ENCODE data around the gene SLC6A20. TPM values are rescaled to one million over a fixed set of nuclear protein-coding genes. Genes with fewer than 3 reads are reported as not detected.
"Not testable (repeated sequence)": the region's sequence is repeated elsewhere in the genome, so short reads cannot be mapped to it uniquely, and the experiment has no call there.

Gene SLC6A20
- total RNA-seq, 2 experiments from 2014 or later, result not detected

DNA sequence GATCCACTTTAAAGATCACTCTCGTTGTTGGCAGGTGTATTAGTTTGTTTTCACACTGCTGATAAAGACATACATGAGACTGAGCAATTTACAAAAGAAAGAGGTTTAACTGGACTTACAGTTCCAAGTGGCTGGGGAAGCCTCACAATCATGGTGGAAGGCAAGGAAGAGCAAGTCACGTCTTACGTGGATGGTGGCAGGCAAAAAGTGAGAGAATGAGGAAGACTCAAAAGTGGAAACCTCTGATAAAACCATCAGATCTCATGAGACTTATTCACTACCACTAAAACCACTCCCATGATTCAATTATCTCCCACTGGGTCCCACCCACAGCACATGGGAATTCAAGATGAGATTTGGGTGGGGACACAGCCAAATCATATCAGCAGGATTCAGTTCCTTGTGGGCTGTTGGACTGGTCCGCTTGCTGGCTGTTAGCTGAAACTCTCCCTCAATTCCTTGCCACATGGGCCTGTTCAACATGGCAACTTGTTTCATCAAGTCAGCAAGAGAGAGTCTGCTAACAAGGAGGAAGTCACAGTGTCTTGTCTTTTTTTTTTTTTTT lies 47.2 kb downstream of the SLC6A20 start:
- POLR2A ChIA-PET, result not testable (repeated sequence)
- peak overlapping the region; percentile 18 for H3K27ac Mint-ChIP-seq

GRCh38 chr3:45748068-45748467 lies 48.3 kb downstream of the SLC6A20 start:
- Mint-ChIP-seq H3K36me3 (ENCODE audit: low read depth) (peaks cover 40% of the 10 kb centered on the region), H3K4me1 (ENCODE audit: low read depth) (peaks cover 2% of the 10 kb centered on the region), H3K4me3 (no peak overlapping the region), H3K9me3 (ENCODE audit: insufficient read depth) (no peaks in the 10 kb centered on the region), H3K27me3 (ENCODE audit: low read depth) (no peaks in the 10 kb centered on the region), H3K27ac (no peak overlapping the region)
- ChIA-PET POLR2A (no interaction called here), CTCF (interaction anchor here (1.0 to 2.1 kb wide), 2 partner anchors 88 to 181 kb away, joined by 3 to 5 read pairs; no protein-coding TSS in a partner anchor)
- ATAC-seq (no peak), DNase-seq (no peak)

More for the DNA sequence above, 47.2 kb downstream of the SLC6A20 start:
- DNase-seq; H3K4me3 Mint-ChIP-seq; H3K27me3 Mint-ChIP-seq (ENCODE audit: low read depth); H3K4me1 Mint-ChIP-seq (ENCODE audit: low read depth); H3K9me3 Mint-ChIP-seq (ENCODE audit: insufficient read depth); ATAC-seq: not testable (repeated sequence)
- CTCF ChIA-PET, result interaction anchor here (1.8 to 2.1 kb wide), 3 partner anchors 11 to 180 kb away, joined by 4 to 5 read pairs (median 4); no protein-coding TSS in a partner anchor
- H3K36me3 Mint-ChIP-seq (ENCODE audit: low read depth), result peaks cover 32% of the 10 kb centered on the region

DNA sequence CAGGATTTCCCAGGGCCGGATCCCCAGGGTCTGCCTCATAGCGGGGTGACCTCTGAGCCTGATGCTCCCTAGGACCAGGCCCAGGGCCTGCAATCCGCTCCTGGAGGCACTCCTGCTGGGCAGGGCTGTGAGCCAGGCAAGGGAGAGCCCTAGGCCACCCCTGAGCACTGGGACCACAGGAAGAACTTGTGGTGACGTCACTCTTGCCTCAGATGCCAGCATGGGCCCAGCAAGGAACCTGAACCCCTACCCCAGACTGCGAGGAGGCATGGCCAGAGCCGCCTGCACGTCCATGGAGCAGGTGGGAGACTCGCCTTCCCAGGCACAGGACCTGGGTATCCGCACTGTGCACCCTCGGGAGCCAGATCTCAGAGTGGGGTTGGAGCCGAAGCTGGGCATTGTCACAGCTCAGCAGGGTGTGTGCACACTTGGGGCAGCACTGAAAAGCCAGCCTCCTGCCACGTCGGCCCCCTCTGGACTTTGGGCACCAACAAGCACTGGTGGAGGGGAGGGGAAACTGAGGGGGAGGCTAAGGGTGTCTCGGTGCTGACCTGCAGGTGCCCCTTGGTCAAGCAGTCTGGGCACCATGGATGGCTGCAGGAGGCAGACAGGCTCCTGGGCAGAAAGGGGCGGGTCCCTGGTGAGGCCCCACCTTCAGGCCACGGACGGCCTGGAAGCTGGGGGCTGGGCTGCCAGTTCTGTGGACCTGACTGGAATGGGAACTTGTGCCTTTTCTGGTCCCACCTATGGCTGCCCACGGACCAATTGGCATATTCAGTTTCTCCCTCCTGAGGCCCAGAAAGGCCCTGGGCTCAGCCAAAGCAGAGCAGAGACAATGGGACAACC lies 49.3 kb downstream of the SLC6A20 start:
- Mint-ChIP-seq H3K27me3 (ENCODE audit: low read depth) (no peaks in the 10 kb centered on the region), H3K27ac (no peak overlapping the region), H3K4me3 (no peak overlapping the region), H3K9me3 (ENCODE audit: insufficient read depth) (no peaks in the 10 kb centered on the region), H3K36me3 (ENCODE audit: low read depth) (peaks cover 48% of the 10 kb centered on the region), H3K4me1 (ENCODE audit: low read depth) (peaks cover 9% of the 10 kb centered on the region)
- ATAC-seq (peak; percentile 23), DNase-seq (no peak)
- POLR2A ChIA-PET, result no interaction called here
- CTCF ChIA-PET, result no interaction called here

DNA sequence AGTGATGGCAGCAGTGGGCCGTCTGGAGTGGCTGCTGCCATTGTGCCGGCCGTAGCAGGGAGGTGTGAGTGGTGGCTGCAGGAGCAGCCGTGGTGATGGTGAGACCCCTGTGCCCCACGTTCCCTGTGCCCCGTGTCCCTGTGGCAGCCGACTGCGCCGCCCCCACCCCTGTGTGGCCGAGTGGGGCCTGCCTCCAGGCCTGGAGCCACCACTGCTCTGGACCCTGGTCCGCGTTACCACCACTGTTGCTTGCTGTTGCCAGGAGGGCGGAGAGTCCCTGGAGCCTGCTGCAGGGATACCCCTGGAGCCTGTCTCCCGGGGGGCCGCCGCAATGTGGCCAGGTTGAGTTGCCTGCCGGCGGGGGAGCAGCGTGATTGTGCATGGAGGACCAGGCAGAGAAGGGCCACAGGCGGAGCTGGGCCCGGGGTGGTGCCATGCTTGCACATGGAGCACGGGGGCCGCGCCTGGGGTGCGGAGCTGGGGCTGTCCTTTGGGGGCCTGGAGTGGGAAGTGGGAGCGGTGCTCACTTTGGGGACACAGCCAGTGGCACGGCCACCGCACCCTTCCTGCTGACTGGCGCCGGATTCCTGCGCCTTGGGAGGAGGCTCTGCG lies 50.1 kb downstream of the SLC6A20 start:
- H3K9me3 Mint-ChIP-seq (ENCODE audit: insufficient read depth), result no peaks in the 10 kb centered on the region
- peaks cover 16% of the 10 kb centered on the region for H3K4me1 Mint-ChIP-seq (ENCODE audit: low read depth)
- H3K36me3 Mint-ChIP-seq (ENCODE audit: low read depth), result peaks cover 53% of the 10 kb centered on the region
- DNase-seq, result no peak
- no peaks in the 10 kb centered on the region for H3K27me3 Mint-ChIP-seq (ENCODE audit: low read depth)
- ATAC-seq, result no peak
- H3K27ac Mint-ChIP-seq, result no peak overlapping the region
- no peak overlapping the region for H3K4me3 Mint-ChIP-seq
- ChIA-PET POLR2A (no interaction called here), CTCF (interaction anchor here (1.0 kb wide), 1 partner anchor 85 kb away, joined by 3 read pairs; no protein-coding TSS in a partner anchor)

- CTCF ChIA-PET, result interaction anchor here (0.9 to 2.3 kb wide), 5 partner anchors 11 to 338 kb away, joined by 3 to 5 read pairs (median 3); no protein-coding TSS in a partner anchor
- ATAC-seq, result no peak
- peaks cover 27% of the 10 kb centered on the region for H3K4me1 Mint-ChIP-seq (ENCODE audit: low read depth)
Measured at GRCh38 chr3:45742461-45743089, 53.8 kb downstream of the SLC6A20 start.

GRCh38 chr3:45741742-45742460 lies 54.4 kb downstream of the SLC6A20 start:
- peak; percentile 39 for DNase-seq
- POLR2A ChIA-PET, result no interaction called here
- Mint-ChIP-seq H3K4me3 (peak overlapping the region; percentile 19), H3K27me3 (ENCODE audit: low read depth) (no peaks in the 10 kb centered on the region), H3K27ac (peak overlapping the region; percentile 85), H3K9me3 (ENCODE audit: insufficient read depth) (no peaks in the 10 kb centered on the region), H3K4me1 (ENCODE audit: low read depth) (peaks cover 27% of the 10 kb centered on the region), H3K36me3 (ENCODE audit: low read depth) (peaks cover 77% of the 10 kb centered on the region)
- ATAC-seq, result peak; percentile 63
- CTCF ChIA-PET, result interaction anchor here (0.9 to 2.3 kb wide), 3 partner anchors 10 to 82 kb away, joined by 3 to 5 read pairs (median 3); no protein-coding TSS in a partner anchor

More at GRCh38 chr3:45742461-45743089, 53.8 kb downstream of the SLC6A20 start:
- Mint-ChIP-seq H3K27me3 (ENCODE audit: low read depth) (no peaks in the 10 kb centered on the region), H3K4me3 (no peak overlapping the region), H3K27ac (peak overlapping the region; percentile 64), H3K9me3 (ENCODE audit: insufficient read depth) (no peaks in the 10 kb centered on the region), H3K36me3 (ENCODE audit: low read depth) (peaks cover 75% of the 10 kb centered on the region)
- POLR2A ChIA-PET, result no interaction called here
- DNase-seq, result no peak

GRCh38 chr3:45741247-45741646 lies 55.1 kb downstream of the SLC6A20 start:
- no peak for DNase-seq
- CTCF ChIA-PET, result no interaction called here

GRCh38 chr3:45739991-45740390 lies 56.3 kb downstream of the SLC6A20 start:
- Mint-ChIP-seq H3K4me3 (no peak overlapping the region), H3K27me3 (ENCODE audit: low read depth) (no peaks in the 10 kb centered on the region), H3K4me1 (ENCODE audit: low read depth) (peaks cover 31% of the 10 kb centered on the region), H3K27ac (peak overlapping the region; percentile 48), H3K9me3 (ENCODE audit: insufficient read depth) (no peaks in the 10 kb centered on the region), H3K36me3 (ENCODE audit: low read depth) (peaks cover 78% of the 10 kb centered on the region)
- CTCF ChIA-PET, result no interaction called here
- DNase-seq, result no peak
- POLR2A ChIA-PET, result no interaction called here
- ATAC-seq, result no peak

More at GRCh38 chr3:45741247-45741646, 55.1 kb downstream of the SLC6A20 start:
- Mint-ChIP-seq H3K4me1 (ENCODE audit: low read depth) (peaks cover 29% of the 10 kb centered on the region), H3K4me3 (peak overlapping the region; percentile 19), H3K27me3 (ENCODE audit: low read depth) (no peaks in the 10 kb centered on the region), H3K9me3 (ENCODE audit: insufficient read depth) (no peaks in the 10 kb centered on the region), H3K27ac (peak overlapping the region; percentile 85), H3K36me3 (ENCODE audit: low read depth) (peaks cover 80% of the 10 kb centered on the region)
- no peak for ATAC-seq
- POLR2A ChIA-PET, result no interaction called here

DNA sequence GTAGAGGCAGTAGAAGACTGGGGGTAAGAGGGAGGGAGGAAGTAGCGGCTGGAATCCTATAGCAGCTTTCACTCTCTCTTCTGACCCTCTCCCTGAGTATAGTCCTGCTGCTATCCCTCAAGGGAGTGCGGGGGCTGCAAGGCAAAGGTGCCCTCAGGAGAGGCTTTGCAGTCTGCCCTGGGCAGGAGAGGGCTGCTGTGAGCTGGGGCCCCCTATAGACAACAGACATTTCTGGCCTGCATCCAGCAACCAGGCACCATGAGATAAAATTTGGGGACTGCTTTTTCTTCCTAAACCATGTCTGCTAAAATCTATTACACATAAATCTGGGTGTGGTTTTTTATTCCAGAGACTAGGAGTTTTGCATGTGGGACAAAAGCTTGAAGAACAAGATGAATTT lies 59.1 kb downstream of the SLC6A20 start:
- no peak overlapping the region for H3K4me3 Mint-ChIP-seq
- peaks cover 27% of the 10 kb centered on the region for H3K4me1 Mint-ChIP-seq (ENCODE audit: low read depth)
- peaks cover 79% of the 10 kb centered on the region for H3K36me3 Mint-ChIP-seq (ENCODE audit: low read depth)
- no peaks in the 10 kb centered on the region for H3K27me3 Mint-ChIP-seq (ENCODE audit: low read depth)
- ChIA-PET POLR2A (no interaction called here), CTCF (no interaction called here)
- ATAC-seq, result no peak
- H3K27ac Mint-ChIP-seq, result no peak overlapping the region
- DNase-seq, result no peak
- H3K9me3 Mint-ChIP-seq (ENCODE audit: insufficient read depth), result no peaks in the 10 kb centered on the region

GRCh38 chr3:45736707-45737106 lies 59.6 kb downstream of the SLC6A20 start:
- Mint-ChIP-seq H3K4me1 (ENCODE audit: low read depth) (peaks cover 21% of the 10 kb centered on the region), H3K4me3 (no peak overlapping the region), H3K27me3 (ENCODE audit: low read depth) (no peaks in the 10 kb centered on the region), H3K36me3 (ENCODE audit: low read depth) (peaks cover 78% of the 10 kb centered on the region), H3K27ac (peak overlapping the region; percentile 57), H3K9me3 (ENCODE audit: insufficient read depth) (no peaks in the 10 kb centered on the region)
- ATAC-seq, result no peak
- ChIA-PET CTCF (no interaction called here), POLR2A (no interaction called here)
- DNase-seq, result no peak
